ENCODE data around the gene CHAC1.

The CHAC1 gene, protein sequence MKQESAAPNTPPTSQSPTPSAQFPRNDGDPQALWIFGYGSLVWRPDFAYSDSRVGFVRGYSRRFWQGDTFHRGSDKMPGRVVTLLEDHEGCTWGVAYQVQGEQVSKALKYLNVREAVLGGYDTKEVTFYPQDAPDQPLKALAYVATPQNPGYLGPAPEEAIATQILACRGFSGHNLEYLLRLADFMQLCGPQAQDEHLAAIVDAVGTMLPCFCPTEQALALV

DNA sequence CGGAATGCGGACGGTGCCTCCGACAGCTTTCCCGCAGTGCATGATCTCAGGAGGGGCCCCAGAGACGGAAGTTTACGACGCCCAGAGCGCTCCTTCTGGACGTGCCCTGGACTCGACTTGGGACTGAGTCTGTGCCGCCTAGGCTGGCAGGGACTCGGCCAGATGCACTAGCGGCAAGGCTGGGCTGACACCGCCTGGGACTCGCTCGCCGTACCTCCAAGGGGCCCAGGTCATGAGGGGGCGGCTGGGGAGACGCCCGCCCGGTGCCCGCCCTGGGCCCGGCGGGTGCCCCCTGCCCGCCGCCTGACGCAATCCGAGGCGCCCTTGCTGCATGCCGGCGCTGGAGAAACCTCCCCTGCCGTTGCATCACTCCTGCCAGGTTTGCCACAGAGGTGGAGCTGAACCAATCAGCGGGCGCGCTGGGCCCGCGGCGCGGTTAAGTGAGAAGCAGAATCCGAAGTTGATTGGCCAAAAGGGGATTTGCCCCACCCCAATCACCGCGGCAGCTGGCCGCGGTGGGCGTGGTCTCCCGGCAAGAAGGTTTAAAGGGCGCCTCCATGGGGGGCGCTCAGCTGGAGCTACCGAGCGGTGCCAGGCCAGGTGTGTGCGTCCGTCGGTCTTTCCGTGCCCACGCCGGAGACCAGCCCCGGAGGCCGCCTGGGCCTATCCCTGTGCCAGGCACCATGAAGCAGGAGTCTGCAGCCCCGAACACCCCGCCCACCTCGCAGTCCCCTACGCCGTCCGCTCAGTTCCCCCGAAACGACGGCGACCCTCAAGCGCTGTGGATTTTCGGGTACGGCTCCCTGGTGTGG is at the start of gene CHAC1:
Gene CHAC1 (plus strand): TSS at position 571 of the 812 bp plus-strand sequence. CDS start 113 bp downstream, at position 684.
- peak; percentile 100 for DNase-seq (ENCODE audit: low spot score)

DNA sequence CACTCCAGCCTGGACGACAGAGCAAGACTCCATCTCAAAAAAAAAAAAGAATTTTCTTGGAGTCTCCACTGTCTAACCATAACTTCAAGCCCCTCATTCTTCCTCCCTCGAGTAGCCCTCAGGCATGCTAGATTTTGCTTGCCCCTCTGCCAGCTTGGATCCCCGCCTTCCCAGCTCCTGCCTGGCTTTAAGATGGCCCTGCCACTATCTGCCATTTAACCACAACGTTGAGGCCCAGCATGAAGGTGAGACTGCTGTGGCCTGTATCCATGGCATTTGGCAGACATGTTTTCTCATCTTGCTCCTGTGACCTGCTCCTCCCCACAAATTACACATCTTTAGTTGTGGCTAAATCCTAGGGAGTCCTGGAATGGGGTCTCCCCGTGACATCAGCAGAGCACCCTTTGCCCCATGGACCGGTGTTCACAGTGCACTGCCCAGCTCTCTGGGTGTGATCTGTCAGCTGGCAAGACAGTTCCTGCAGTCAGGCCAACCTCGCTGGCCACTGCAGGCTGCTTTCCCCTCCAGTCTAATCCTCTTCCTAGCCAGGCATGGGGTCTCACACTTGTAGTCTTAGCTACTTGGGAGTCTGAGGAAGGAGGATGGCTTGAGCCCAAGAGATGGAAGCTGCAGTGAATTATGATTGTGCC is 48.6 kb upstream of the CHAC1 start:
- no peak for DNase-seq (ENCODE audit: low spot score)

DNA sequence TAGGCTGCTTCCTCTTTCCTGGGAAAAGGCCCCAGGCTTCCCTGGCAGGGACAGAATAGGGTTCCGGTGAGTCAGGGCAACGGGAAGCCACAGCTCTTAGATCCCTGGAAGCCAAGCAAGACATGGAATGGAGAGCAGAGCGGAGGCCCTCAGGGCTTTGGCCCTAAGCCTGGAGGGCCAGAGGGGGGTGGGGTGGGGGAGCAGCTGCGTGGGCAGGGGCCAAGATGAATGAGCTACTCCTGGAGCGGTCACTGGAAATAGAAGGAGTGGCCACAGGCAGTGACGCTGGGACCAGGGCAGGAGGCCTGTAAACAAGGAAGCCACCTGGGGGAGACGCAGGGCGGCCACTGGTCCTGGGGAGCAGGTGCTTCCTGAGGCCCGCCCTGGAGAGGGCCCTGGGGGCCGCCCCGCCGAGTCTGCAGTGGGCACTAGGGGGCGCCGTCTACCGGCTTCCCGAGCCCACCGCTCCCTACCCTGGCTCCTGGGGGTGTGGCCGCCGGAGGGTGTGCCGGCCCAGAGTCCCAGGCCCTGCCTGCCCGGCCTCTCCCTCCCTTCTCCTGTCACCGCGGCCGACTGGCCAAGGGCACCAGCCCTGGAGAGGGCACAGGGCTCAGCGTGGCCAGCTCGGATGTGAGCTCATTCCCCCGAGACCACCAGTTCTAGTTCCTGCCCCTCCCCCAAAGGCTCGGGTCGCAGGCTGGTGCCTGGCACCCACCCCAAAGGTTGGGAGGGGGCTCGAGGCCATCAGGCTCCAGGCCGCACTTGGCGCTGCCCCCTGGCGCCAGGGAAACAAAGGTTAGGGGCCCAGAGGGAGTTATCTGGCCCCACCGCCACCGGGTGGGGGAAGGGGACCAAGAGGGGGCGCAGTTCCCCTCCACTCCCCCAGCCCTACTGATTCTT is 46.9 kb upstream of the CHAC1 start:
- DNase-seq (ENCODE audit: low spot score), result peak; percentile 94

DNA sequence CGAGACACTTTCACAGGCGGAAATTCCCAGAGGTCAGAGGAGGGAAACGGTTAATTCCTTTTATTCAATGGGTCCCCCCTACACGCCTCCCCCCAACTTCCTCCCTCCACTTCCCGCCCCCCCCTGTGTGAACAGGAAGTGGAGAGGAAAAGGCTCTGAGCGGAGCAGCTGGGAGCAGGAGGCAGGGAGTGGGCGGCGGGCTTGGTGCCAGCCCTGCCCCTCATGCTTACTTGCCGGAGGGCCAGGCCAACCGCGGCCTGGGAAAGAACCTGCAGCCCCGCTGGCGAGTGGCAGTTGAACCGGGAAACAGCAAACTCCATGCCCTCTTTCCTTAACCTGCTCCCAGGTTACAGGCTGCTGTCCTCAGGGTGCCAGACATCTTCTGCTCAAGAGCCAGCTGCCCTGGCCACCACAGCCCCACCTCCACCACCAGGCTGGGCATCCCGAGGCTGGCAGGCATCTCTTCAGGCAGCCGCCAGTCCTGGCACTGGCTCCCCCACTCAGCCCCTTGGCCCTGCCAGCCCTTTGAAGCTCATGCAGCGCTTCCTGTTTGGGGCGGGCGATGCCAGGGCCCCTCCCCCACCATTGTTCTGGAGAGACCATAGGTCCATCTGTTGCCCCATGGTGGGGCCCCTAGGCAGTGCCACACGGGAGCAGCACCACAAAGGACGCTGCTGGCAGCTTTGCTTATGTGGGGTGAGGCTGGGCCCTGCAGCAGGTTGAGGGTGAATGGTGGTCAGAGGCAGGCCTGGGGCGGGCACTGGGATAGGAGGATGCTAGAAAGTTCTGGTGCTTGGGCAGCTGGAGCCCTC is 46.1 kb upstream of the CHAC1 start:
- no peak for DNase-seq (ENCODE audit: low spot score)

DNA sequence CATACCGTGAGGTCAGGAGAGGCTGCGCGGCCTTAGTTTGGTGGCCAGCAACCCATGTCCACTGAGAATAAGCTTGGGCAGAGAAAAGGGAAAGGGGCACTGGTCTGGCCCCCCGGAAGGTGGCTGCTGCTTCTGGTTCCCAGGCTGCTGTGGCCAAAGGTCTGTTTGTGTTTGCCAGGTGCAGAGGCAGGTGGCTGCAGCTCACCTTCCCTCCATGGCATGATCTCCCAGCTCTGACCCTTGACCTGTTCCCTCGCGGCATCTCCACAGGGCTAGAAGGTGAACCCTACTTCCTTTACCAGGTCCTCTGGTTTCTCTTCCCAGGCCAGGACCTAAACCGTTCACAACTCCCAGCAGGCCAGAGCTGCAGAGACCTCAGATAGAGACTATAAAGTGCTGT is 45.2 kb upstream of the CHAC1 start:
- DNase-seq (ENCODE audit: low spot score), result no peak

DNA sequence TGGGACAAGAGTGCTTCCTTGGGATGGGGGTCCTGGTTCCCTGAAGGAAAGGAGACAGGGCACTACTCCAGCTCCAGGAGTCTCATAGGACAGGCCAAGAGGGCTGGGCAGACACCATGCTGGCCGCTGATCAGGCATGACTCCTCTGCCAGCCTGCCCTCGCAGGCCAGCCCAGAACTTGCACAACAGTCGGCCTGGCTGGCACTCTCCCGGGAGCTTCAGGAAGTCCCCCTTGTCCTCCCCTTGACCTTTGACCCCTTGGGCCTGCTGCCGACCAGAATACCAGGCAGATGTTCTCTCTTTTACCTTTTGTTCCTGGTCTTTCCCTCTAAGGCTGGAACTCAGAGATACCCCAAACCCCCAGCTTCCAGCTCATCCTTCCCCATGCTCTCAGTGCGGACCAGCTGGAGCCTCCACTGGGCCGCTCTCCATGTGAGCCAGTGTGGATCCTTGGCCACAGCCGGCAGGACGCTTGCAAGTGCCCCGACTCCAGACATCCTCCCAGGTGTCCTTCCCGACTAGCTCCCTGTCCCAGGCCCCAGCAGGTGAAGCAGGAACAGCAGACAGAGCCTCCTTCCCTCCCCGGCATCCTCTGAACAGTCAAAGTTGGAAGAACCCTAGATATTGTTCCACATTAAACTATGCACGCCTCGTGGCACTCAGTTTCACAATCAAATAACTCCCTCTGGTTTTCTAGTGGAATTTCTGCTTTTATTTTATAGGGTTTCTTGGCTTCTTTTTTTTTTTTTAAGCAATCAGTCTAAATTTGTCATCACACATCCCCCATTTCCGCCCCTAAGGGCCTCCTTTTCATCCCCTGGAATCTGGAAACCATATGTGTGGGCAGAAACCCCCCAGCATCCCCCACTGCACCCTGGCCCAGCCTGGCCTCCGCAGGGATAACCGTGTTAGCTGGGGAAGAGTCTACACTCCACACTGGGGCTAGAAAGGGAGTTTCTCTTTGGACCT is 43.3 kb upstream of the CHAC1 start:
- DNase-seq (ENCODE audit: low spot score), result peak; percentile 55

DNA sequence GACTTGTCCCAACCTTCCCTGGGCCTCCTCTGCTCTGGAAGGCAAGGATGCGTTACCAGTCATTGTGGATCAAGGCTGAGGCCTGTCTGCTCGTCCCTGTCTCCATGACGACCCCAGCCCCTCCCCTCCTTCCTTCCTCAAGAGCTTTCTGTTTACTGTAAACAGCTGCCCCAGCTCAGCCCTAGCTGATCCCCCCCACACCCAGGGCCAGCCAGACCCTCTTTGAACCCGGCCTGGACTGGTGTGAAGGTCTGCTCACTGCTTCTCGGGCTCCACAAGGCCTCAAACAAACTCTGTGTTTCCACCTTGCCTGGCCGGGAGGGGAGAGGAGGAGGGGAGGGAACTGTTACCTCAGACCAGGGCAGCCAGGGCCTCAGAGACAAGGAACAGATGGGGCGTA is 42.1 kb upstream of the CHAC1 start:
- no peak for DNase-seq (ENCODE audit: low spot score)

DNA sequence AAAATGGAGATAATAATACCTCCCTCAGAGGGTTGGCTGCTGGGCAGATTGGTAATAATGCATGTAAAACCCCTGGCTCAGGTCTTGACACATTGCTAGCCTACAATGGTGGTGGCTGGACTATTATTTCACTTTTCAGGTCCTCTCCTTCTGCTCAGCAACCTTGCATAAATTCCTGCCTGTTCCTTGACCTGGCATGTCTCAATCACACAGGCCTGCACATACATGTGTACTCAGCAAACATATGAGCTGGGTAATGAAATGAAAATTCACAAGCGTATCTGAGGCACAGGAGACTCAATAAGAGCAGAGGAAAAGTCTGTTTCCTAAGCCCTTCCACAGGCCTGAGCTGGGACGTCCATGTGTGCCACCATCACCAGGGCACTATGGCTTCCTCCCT is 41.6 kb upstream of the CHAC1 start:
- no peak for DNase-seq (ENCODE audit: low spot score)

DNA sequence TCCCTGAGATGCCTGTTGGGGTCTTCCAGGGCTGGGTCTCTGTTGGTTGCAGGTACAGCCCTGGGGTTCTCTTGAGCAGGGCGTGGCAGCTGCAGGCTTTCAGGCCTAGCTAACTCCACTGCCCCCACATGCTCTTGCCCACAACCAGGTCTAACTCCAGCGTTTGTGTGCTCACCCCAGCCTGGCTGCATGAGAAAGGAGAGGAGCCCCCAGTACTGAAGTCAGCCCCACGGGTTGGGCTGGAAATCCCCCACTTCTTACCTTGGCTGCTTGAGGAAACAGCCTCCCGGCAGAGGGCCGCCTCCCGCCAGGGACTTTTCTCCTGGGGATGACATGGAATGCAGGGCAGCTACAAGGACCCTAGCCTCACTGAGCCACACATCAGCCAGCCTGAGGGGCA is 40.8 kb upstream of the CHAC1 start:
- no peak for DNase-seq (ENCODE audit: low spot score)

DNA sequence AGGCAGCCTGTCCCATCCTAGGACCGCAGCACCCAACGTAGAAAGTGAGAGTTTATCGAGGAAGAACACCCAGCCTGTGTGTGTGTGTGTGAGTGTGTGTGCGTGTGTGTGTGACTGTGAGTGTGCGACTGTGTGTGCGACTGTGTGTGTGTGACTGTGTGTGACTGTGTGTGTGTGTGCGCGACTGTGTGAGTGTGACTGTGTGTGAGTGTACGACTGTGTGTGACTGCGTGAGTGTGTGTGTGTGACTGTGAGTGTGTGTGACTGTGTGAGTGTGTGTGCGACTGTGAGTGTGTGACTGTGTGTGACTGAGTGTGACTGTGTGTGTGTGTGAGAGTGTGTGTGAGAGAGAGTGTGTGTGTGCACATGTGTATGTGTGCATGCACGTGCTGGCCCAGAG is 39.3 kb upstream of the CHAC1 start:
- DNase-seq (ENCODE audit: low spot score), result no peak

DNA sequence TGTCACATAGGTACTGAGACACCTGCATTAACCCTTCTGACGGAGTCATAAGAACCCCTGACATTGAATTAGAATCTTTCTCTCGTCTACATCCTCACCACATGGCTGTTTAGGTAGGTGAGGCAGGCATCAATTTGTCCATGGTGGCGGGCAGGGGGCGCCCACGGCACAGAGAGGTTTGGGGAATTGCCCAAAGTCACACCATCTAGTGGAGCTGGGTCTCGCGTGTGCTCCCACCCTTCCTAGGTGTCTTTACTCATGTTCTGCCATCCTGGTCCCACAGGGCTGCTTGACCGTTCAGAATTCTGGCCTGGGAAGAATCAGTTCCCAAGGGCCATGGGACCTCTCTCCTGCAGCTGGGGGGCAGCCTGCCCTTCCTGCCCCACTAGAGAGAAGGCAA is 38.8 kb upstream of the CHAC1 start:
- DNase-seq (ENCODE audit: low spot score), result no peak

DNA sequence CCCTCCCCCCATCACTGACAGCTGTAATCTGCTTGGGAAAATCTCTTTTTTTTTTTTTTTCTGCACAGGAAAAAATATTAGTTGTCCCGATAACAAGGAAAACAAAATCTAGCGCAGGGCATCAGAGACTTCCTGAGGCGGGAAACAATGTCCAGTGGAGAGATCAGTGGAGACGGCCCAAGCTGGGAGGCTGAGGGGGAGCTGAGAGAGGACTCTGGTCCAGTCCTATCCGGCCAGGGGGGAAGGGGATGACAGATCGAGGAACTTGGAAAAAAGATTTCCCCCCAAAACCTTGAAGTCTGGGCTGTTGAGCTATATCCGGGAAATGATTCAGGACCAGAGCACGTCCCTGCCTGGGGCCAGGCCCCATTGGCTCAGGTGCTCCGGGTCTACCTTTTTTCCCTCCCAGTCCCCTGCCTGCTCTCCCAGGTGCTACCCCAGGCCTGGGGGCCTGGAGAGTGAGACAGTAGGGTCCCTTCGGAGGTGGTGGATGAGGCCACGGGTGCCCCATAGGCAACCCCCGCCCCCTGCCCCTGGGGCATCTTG is 38.1 kb upstream of the CHAC1 start:
- DNase-seq (ENCODE audit: low spot score), result no peak

DNA sequence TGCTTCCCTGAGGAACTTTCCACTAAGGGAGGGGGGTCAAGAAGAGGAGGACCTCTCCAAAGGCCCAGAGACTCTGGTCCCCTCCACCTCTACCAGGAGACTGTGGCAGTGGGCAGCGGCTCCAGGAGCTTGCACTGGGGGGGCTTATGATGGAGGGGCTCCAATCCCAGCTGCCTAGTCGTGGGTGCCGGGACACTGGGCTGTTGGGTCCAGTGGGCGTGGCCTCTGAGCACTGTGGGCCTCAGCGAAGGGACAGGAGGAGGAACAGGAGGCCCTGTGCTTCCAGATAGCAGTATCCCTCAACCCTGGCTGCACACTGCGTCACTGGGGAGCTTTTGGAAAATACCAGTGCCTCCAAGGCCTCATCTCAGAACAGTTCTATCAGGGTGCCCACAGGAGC is 37.6 kb upstream of the CHAC1 start:
- no peak for DNase-seq (ENCODE audit: low spot score)

DNA sequence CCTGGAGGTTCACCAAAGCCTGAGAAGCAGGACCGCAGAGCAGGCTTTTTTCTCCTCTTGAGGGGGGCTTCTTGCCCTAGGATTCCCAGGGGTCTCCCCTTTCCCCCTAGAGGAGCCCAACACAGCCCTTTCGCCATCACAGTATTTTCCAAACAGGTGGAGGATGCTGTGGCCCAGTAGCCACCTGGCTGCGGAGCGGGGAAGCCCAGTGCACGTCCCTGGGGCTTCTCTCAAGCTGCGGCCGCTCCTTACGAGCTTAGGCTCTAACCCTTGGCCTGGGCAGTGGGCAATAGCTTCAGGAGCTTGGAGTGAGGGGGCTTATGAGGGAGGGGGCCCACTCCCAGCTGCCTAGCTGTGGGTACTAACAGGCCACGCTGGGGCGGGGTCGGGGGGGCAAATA is 35.7 kb upstream of the CHAC1 start:
- DNase-seq (ENCODE audit: low spot score), result no peak

DNA sequence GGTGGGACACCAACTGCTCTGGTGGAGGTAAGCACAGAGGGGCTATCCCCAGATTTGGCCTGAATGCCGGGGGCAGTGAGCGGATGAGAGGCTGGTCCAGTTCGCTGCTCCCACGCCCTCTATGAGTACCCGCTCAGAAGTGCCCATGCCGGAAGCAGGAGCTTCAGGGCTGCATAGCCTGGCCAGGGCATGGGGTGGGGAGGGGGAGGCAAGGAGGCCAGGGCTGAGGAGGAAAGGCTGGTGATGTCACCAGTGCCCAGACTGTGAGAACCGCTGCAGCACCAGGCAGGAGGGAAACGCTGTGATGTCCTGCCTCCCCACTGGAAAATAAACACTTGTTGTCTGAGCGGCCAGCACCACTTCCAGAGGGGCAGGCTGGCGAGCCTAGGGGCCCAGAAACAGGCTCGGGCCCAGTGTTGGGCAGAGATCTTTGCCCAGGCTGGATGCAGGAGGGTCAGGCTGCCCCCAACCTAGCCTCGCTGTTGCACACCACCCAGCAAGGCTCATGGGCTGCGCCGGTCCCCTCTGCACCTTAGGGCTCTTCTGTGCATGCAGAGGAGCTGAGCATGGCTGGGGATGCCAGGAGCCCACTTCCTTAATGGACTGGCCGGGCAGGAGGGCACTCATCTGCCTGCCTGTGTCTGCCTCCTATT is 35.0 kb upstream of the CHAC1 start:
- DNase-seq (ENCODE audit: low spot score), result no peak

DNA sequence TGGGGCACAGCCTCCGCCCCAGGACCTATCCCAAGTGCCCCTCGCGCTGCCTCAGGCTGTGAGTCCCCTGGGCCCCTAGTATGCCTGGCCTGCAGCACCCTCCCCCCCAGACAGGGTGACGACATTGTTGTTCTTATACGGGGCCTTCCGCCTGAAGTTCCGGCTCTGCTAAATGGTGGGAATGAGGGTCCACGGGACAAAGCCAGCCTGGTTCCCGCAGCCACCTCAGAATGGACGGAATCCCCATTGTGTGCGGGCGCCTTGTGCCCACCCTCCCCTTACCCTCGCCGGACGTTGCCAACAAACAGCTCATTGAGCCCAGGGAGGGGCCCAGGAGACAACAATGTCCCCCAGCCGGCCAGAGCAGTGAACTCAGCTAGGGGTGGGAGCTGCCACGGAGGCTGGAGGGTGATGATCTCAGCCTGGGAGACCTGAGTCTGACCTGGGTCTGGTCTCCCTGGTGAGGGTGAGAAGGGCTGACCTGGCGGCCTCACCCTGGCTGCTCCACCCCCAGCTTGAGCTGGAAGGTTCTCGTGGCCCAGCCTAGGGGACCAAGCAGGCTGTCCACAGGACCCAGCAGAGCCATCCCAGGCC is 34.4 kb upstream of the CHAC1 start:
- no peak for DNase-seq (ENCODE audit: low spot score)

DNA sequence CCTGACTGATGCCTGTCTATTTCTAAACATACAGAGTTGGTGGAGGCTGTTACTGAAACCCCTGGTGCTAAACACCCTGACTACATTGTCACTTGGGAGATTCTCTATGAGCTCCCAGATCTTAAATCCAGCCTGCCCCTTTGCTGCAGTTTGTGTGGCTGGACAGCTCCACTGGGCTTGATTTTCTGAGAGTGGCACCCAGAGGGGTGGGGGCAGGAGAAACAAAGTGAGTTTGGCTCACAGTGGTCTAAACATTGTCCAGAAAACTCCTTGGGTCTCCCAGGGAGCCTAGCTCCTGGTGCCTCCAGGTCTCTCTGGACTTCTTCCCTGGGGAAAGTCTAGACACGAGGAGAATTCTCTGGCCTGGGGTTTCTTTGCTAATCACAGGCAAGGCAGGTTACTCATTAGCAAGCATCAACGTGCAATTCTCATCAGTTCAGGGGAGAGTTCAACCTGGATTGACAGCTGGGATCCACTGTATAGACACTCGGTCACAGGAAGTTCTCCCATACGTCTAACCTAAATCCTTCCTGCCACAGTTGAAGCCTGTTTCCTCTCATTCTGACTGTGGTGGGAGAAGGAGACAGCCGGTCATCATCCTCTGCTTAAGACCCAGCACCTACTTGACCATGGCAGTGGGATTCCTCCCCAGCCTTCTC is 31.2 kb upstream of the CHAC1 start:
- no peak for DNase-seq (ENCODE audit: low spot score)

DNA sequence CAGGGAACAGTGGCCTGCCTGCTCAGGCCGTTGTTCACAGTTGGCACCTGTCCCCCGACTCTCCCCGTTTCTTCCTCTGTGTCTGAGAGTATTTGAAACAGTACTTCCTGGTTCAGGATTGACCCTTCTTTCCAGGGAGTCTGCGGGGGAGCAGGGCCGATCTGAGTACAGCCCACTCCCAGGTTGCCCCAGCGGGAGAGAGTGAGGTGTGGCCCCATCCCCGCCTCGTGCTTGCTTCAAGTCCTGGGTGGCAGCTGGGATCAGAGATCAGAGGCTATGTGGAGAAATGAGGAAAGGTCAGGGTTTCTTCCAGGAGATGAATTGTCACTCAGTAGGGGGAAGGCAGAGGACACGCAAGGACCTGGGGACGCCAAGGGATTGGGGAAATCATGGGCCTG is 30.7 kb upstream of the CHAC1 start:
- DNase-seq (ENCODE audit: low spot score), result no peak

All from GM03348 (cell line).